Measurements from ENCODE around the gene CUBN. TPM values are rescaled to one million over a fixed set of nuclear protein-coding genes. Genes with fewer than 3 reads are reported as not detected.

CUBN gene
- total RNA-seq, 2 donors from 2014 or later, result 2.6 to 3.6 TPM

DNA sequence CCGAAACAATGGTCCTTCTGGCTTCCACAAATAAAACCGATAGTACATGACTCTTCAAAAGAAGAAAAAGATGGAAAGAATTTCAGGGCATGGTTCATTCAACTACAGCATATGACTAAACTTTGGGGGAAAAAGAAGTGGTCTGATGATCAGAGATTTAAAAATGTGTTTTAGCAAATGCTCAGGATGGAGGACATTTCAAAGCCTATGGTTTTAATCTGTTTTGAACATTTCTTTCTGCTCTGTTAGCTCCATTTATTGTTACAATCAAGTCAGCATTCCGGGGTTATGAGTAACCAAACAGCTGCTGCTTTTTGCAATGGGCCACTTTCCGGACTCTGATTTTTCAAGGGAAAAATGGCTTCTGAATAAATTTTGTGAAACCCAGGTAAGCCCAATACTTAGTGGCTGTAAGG is 142.4 kb downstream of the CUBN start:
- intact Hi-C loops (cut with DNase I), result no loop called here
- no peaks in the 10 kb centered on the region for H3K36me3 ChIP-seq (replicated peaks in 1 of 2; ENCODE audit: insufficient read depth in 1 of 2, low read depth in 2 of 2)
- no peaks in the 10 kb centered on the region for H3K4me1 ChIP-seq
- H3K9me3 ChIP-seq, result no peaks in the 10 kb centered on the region
- DNase-seq (no peak), ATAC-seq (no peak)
- H3K4me3 ChIP-seq, result no peak overlapping the region
- H3K27ac ChIP-seq, result peak overlapping the region in 1 of 4 donors; percentile 32
- WGBS, 2 donors, result 72 to 76% methylated on average over 4 of the region's 4 CpGs
- TF ChIP-seq POLR2A (IDR thresholded peaks at IDR 0.05) (no peak), CTCF (IDR thresholded peaks at IDR 0.05) (no peak)
- no peaks in the 10 kb centered on the region for H3K27me3 ChIP-seq

- TF ChIP-seq CTCF (IDR thresholded peaks at IDR 0.05) (no peak), POLR2A (IDR thresholded peaks at IDR 0.05) (no peak)
- peak overlapping the region in 1 of 4 donors; percentile 32 for H3K27ac ChIP-seq
- DNase-seq (no peak), ATAC-seq (no peak)
- H3K9me3 ChIP-seq, result no peaks in the 10 kb centered on the region
- intact Hi-C loops (cut with DNase I), result no loop called here
- H3K4me3 ChIP-seq, result no peak overlapping the region
- H3K4me1 ChIP-seq, result no peaks in the 10 kb centered on the region
- H3K36me3 ChIP-seq (replicated peaks in 1 of 2; ENCODE audit: insufficient read depth in 1 of 2, low read depth in 2 of 2), result no peaks in the 10 kb centered on the region
- H3K27me3 ChIP-seq, result no peaks in the 10 kb centered on the region
- WGBS, 2 donors, result 54 to 63% methylated on average over 10 of the region's 10 CpGs
Observed at GRCh38 chr10:16986406-16987205, 143.0 kb downstream of the CUBN start.

- Histone ChIP-seq H3K4me1 (no peaks in the 10 kb centered on the region), H3K9me3 (no peaks in the 10 kb centered on the region), H3K27ac (no peak overlapping the region), H3K4me3 (no peak overlapping the region), H3K36me3 (replicated peaks in 1 of 2; ENCODE audit: insufficient read depth in 1 of 2, low read depth in 2 of 2) (no peaks in the 10 kb centered on the region), H3K27me3 (no peaks in the 10 kb centered on the region)
- WGBS, 2 donors, result 74 to 76% methylated on average over 5 of the region's 5 CpGs
- no peak for TF ChIP-seq CTCF (IDR thresholded peaks at IDR 0.05)
- TF ChIP-seq POLR2A (IDR thresholded peaks at IDR 0.05), result no peak
- no peak for DNase-seq
- intact Hi-C loops (cut with DNase I), result no loop called here
- no peak for ATAC-seq
Observed at GRCh38 chr10:16986082-16986405, 143.6 kb downstream of the CUBN start.

DNA sequence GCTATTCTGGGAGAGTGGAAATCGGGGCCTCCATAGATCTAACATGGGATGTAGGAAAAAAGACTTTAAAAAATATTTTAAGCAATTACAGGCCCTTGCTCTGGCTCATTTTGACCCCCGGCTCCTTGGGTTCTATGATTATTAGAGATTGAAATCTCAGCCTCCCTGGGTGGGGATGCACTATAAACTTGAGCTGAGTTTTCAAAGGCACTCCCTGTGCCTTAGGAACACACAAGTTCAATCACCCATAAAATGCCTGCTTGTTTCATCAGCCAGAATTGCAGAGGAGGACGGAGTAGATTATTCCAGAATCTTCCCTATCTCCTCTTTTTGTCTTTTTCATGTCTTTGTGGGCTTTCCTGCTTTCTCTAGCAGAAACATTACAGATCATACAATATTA is 145.4 kb downstream of the CUBN start:
- intact Hi-C loops (cut with DNase I), result no loop called here
- no peak overlapping the region for H3K27ac ChIP-seq
- ATAC-seq, result no peak

More for the DNA sequence above, 145.4 kb downstream of the CUBN start:
- Histone ChIP-seq H3K4me1 (no peaks in the 10 kb centered on the region), H3K36me3 (replicated peaks in 1 of 2; ENCODE audit: insufficient read depth in 1 of 2, low read depth in 2 of 2) (no peaks in the 10 kb centered on the region), H3K4me3 (no peak overlapping the region), H3K9me3 (no peaks in the 10 kb centered on the region), H3K27me3 (no peaks in the 10 kb centered on the region)
- DNase-seq, result no peak
- TF ChIP-seq POLR2A (IDR thresholded peaks at IDR 0.05), result no peak
- TF ChIP-seq CTCF (IDR thresholded peaks at IDR 0.05), result no peak
- 86 to 88% methylated on average over 3 of the region's 3 CpGs for WGBS, 2 donors
